HG03432 (cell line): ENCODE results near the gene CAMTA1.
"Not testable (repeated sequence)": the region's sequence is repeated elsewhere in the genome, so short reads cannot be mapped to it uniquely, and the experiment has no call there.

Source experiments
- ATAC-seq: cut with Tn5 transposase; IDR thresholded peaks from one replicate; pipeline ENCODE4 v1.9.1; 2021; ENCODE audit warnings: mild to moderate bottlenecking, moderate library complexity; ENCODE audit not compliant: unreplicated experiment

Gene CAMTA1

DNA sequence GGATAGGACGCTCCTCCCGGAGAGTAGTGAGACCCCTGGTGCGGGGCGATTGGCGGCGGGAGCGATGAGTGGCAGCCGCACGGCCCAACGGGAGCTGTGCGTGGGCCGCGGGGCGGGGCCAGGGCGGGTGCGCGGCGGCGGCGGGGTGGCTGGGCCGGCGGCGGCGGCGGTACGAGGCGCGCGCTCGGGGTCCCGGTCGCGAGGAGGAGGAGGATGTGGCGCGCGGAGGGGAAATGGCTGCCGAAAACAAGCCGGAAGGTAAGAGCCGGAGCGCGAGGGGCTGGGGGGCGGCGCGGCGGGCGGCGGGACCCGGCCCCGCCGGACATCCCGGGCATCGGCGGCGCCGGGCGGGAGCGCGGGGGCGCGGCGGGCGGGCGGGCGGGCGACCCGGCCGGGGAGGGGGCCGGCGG is at the start of gene CAMTA1:
CAMTA1 (plus strand) TSS at position 137 of the 410 bp plus-strand sequence; CDS start at position 214, 77 bp downstream.
- ATAC-seq = peak; percentile 76

DNA sequence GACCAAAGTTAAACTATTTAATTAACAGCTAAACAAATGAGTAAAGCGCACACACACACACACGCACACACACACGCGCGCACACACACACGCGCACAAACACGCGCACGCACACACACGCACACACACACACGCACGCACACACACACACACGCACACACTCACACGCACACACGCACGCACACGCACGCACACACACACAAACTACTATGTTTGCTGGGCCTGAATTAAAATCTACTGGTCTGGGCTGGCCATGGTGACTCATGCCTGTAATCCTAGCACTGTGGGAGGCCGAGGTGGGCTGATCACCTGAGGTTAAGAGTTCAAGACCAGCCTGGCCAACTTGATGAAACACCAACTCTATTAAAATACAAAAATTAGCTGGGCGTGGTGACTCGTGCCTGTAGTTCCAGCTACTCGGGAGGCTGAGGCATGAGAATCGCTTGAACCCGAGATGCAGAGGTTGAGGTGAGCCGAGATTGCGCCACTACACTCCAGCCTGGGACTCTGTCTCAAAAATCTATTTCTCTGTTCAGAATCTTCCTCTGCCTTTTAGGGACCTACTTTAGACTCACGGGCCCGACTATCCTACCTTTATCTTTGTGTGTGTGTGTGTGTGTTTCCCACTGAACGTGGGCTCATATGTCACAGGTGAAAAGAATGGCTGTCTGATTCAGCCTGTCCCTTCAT is 46.1 kb upstream of the CAMTA1 start:
- no peak for ATAC-seq

DNA sequence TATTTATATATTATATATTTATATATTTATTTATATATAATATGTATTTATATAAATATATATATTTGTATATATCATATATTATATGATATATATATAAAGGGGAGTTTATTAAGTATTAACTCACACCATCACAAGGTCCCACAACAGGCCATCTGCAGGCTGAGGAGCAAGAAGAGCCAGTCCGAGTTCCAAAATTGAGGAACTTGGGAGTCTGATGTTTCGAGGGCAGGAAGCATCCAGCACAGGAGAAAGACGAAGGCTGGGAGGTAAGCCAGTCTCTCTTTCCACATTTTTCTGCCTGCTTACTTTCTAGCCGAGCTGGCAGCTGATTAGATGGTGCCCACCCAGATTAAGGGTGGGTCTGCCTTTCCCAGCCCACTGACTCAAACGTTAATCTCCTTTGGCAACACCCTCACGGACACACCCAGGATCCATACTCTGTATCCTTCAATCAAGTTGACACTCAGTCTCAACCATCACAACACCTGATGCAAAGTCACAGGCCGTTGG is 42.5 kb upstream of the CAMTA1 start:
- ATAC-seq = not testable (repeated sequence)

DNA sequence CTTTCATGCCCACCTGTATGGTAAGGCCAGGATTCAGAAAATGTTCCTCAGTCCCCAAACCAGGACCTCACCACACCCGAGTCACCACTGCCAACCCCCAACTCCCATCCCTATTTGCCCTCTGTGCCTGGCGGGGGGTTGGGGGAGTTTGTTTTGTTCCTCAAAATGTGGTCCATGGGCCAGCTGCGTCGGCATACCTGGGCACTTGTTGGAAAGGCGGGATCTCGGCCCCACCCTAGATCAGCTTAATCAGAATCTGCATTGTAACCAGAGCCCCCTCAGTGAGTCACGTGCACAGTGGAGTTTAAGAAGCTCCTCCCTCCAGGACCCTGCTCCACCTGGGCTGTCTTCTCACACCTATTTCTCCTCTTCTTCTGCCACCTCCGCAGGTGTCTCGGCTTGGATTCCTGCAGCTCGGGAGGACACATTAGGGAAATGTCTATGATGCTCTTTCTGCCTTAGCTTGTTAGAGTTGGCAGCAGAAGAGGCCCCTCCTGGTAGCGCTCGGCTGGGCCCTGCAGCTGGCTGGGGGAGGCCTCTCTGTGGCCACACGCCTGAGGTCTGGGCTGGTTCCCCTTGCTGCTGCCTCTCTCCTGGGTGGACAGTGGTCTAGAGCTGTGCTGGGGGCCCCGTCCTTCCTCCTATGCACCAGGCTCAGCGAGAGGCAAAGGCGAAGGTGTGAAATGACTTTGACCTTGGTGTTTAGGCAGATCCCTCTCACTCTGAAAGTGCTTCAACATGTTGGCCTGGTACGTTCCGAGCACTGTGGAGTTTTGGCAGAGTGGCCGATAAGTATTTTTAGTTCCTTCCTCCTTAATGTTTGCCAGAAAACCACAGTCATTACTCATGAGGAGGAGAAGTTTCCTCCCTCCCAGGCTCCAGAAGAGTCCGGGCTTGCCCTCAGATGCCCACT is 41.8 kb upstream of the CAMTA1 start:
- no peak for ATAC-seq

GRCh38 chr1:6745073-6745472 is 40.2 kb upstream of the CAMTA1 start:
- no peak for ATAC-seq

- ATAC-seq = no peak
Measured at GRCh38 chr1:6747674-6748073, 37.6 kb upstream of the CAMTA1 start.

DNA sequence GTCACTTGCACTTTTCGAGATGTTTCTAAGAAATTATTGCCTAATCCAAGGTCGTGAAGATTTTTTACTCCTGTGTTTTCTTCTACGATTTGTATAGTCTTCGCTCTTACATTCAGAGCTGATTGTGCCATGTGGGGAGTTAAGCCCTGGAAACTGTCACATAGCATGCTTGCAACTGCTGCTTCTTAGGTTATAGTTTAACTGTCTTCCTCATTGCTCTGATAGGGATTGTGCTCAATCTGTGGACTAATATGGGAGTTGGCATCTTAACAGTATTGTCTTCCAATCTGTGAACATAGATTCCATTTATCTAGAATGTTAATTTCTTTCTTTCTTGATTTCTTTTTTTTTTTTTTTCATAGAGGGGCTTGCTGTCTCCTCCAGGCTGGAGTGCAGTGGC is 34.8 kb upstream of the CAMTA1 start:
- no peak for ATAC-seq

GRCh38 chr1:6753320-6754140 is 31.7 kb upstream of the CAMTA1 start:
- no peak for ATAC-seq

- ATAC-seq = no peak
Measured at GRCh38 chr1:6756457-6756856, 28.8 kb upstream of the CAMTA1 start.

- ATAC-seq = no peak
Measured at GRCh38 chr1:6757719-6758435, 27.4 kb upstream of the CAMTA1 start.

DNA sequence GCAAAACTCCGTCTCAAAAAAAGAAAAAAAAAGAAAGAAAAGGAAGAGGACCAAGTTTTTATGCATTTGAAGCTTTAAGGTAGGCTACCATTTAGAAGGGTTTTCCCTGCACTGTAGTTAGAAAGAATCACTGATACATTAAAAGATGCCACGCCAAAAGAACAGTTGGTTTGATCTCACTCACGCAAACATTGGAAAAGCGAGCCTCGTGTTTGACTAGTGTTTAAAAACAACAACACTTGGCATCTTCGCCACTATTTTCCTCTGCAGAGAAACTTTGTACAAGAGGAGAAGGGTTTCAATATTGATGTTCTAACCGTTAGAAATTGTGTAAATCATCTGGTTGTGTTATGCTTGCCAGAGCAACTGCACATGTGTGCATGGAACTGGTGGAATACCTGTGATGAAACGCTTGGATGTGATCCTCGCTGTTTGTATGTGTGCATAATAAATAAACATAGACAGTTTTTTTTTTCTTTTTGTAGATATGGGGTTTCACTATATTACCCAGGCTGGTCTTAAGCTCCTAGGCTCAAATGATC is 24.0 kb upstream of the CAMTA1 start:
- no peak for ATAC-seq

DNA sequence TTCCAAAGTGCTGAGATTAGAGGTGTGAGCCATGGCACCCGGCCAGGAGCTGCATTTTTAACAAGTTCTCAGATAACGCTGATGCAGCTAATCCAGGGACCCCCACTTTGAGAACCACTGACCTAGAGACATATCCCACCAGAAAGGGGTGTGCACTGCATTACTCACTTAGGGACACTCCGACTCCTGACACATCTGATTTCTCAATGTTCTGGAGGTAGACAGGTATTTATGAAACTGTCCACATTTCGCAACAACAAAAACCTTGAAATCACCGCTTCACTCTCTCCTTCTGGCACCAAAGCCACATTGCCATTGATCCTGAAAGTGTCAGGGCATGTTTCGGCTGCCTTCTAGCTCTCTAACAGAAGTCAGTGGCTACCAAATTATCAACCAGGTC is 23.2 kb upstream of the CAMTA1 start:
- ATAC-seq = no peak

DNA sequence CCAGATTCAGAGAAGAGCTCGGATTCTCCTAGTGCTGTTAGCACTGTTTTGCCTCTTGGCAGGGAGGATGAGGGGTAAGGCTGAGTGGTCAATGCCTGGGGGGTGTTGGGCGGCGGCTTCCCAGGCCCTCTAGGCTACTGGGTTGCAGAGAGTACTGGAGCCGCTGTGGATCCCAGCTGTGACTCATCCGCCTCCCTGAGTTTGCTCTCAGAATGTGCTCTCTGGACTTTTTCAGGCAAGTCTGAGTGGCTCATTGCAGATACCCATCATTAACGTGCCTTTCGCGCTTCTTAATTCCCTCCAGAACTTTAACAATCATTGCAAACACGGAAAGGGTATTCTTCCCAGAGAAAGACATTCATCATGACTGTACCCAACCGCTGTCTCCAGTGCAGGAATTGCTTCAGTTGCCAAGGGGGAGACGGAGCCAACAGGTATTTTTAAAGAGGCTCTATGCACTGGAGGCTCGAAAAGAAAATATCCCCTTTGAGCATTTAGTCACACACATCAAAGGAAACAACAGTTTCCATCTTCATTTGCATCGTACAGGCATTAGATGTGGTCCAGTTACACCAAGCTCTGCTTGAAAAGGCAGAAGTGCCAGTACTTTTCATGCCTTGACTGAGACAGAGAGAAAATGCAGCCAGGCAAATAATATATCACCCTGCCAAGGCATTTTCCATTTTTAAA is 14.4 kb upstream of the CAMTA1 start:
- ATAC-seq = no peak

DNA sequence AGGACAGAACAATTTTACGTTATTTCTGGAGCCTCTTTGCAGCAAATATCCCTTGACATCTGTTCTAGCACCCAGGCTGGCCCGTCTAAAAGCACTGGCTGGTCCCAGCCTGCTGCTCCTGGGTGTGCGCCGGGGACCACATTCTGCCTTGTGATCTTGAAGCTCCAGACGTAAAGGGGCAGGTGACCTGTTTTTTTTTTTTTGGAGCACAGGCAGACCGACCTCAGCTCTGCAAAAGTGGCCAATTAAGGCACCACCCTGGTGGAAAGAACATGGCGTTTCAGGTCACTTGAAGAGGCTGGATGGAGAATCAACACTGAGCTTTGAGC is 13.8 kb upstream of the CAMTA1 start:
- ATAC-seq = no peak

GRCh38 chr1:6774381-6774780 is 10.9 kb upstream of the CAMTA1 start:
- no peak for ATAC-seq

- no peak for ATAC-seq
Measured at GRCh38 chr1:6775261-6776043, 9.8 kb upstream of the CAMTA1 start.

- ATAC-seq = no peak
Measured at GRCh38 chr1:6776389-6776788, 8.9 kb upstream of the CAMTA1 start.

DNA sequence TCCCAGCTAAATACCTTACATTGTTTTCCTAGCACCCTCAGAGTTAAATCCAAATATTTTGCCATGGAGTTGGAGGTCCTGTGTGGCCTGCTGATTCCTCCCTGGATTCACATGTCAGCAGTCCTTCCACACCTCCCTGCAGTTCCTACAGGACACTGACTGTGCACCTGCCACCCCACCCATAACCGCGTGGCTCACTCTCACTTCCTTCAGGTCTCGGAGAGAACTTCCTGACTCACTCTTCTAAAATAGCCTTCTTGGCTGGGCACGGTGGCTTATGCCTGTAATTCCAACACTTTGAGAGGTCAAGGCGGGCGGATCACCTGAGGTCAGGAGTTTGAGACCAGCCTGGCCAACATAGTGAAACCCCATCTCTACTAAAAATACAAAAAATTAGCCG is 8.4 kb upstream of the CAMTA1 start:
- ATAC-seq = no peak

GRCh38 chr1:6777813-6778212 is 7.4 kb upstream of the CAMTA1 start:
- ATAC-seq = no peak
